IPS-NIHi7 (cell line): ENCODE results near the gene CDH23.

Source experiments
- DNase-seq: peaks from one replicate; pipeline ENCODE4 v3.0.0; 2012; ENCODE audit warnings: mixed read lengths; ENCODE audit errors: extremely low spot score

Gene CDH23

DNA sequence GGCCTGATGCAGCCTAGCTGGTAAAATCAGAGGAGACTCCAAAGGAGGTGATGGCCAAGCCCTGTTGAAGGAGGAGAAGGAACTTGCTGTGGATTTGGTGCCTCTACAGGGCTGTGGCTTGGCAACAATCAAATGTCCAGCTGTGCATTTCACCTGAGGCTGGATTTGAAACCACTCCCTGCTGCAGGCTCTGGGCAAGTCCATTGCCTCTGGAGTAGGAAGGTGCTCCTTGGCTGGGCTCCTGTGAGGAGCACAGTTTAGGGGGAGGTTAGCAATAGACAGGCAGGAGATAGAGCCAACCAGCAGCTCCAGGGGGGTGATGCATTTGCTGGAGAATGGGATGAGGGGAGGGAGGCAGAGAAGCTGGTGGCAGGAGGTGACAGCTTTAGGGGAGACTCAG lies 26.5 kb downstream of the CDH23 start:
- peak; percentile 7 for DNase-seq

DNA sequence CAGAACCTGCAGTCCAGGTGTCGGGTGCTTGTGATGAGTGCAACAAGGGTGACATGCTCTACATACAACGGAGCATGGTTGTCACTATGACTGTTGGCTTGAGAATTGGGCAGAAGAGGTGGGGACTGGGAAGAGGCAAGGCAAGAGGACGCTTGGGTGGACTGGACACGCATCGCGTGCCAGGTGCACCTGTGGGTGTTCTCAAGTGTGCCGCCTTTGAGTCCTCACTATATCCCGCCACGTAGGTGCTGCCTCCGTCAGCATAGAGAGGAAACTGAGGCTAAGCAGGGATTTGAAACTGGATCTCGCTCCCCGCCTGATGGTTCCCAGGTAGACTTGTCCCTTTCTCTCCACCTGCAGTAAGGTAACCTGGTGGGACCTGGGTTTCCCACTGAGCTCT lies 27.2 kb downstream of the CDH23 start:
- peak; percentile 5 for DNase-seq

DNA sequence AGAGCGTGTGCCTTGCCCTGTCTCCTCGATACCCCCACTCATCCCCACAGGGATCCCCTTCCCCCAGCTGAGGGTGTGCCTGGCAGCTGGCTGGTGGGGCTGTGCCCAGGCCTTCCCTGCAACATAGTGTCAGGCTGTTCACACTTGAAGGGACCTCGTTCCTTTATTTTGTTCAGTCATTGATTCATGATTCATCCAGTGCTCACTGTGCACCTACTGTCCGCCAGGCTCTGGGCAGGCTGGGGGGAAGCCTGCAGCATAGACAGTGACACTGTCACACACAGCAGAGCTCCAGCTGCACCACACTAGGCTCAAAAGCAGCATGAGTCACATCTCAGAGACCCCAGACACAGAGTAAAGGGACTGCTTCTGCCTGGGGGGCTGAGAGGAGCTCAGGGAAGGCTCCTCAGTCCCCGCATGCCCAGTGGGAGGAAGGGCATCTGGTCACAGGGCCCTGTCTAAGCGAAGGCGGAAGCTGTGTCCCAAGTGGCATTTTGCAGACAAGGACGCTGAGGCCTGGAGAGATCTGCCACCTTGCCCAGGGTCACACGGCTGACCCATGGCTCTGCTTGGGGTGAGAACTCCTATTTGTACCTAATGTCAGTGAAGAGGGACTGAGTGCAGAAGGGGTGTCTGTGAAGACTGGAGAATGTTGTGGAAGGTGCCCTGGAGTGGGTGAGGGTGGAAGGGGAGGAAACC lies 27.9 kb downstream of the CDH23 start:
- peak; percentile 4 for DNase-seq

DNA sequence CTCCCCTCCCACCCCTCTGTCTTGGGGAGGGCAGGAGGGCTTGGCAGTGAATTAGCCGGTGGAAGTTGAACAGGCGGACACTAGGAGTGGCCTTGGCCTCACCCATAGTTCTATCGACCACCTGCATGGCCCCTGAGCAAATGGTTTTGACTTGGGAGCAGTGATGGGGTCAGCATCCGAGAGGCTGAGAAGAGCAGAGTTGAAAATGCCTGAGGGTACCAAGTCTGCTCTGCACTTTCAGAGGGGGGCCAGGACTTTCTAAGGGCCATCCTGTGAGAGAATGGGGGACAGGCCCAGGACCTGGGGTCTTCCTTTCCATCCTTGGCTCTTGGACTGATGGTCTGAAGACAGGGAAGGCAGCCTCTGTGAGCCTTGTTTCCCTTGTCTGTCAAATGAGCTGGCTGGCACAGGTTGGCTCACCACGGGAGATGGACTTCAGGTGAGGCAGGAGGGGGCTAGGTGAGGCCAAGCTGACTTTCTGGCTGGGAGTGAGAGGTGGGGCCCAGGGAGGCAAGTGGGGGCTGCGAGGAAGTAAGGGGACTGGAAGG lies 29.4 kb downstream of the CDH23 start:
- DNase-seq: peak; percentile 8

DNA sequence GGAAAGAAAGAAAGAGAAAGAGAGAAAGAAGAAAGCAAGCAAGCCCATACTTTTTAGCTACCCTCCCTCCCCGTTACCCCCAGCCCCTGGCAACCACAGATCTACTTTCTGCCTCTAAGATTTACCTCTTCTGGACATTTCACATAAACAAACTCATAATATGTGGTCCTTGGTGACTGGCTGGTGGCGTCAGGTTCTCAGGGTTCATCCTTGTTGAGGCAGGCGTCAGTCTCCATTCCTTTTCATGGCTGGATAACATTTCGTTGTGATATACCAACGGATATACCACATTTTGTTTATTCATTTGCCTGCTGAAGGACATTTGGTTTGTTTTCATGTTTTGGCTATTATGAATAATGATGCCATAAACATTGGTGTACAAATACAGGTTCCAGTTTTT lies 30.5 kb downstream of the CDH23 start:
- peak; percentile 1 for DNase-seq

DNA sequence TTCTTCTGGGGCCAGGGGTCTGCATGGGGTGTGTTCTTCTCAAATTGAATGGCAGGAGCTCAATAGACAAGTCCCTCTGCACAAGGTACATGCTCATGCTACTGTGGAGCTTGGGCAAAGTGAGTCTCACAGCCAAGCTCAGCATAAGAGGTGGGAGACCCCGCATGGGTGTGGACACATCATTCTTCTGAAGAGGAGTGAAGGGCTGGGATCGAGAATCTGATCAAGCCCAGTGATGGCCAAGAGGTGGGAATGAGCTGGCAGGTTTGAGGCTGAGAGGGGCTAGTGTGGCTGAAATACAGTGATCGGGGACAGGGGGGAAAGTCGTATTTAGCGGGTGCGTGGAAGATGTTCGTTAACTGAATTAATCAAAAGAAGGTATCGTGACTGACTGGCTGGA lies 32.6 kb downstream of the CDH23 start:
- peak; percentile 6 for DNase-seq

DNA sequence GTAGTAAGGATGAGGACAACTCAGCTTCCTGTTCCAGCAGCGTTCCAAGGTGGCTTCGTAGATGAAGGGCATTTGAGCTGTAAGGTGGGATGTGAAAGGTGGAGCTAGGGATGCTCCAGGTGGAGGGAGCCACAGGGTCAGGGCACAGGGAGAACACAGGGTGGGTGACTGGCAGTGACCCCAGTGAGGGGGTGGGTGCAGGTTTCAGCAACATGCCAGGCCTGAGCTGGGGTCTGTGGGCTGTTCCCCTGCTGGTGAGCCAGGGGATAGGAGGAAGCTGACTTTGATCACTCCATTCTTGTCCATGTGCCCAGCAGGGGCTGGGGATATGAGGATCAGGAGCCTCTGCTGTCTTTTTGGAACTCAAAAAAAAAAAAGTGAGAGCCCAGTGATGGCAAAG lies 33.2 kb downstream of the CDH23 start:
- peak; percentile 69 for DNase-seq

DNA sequence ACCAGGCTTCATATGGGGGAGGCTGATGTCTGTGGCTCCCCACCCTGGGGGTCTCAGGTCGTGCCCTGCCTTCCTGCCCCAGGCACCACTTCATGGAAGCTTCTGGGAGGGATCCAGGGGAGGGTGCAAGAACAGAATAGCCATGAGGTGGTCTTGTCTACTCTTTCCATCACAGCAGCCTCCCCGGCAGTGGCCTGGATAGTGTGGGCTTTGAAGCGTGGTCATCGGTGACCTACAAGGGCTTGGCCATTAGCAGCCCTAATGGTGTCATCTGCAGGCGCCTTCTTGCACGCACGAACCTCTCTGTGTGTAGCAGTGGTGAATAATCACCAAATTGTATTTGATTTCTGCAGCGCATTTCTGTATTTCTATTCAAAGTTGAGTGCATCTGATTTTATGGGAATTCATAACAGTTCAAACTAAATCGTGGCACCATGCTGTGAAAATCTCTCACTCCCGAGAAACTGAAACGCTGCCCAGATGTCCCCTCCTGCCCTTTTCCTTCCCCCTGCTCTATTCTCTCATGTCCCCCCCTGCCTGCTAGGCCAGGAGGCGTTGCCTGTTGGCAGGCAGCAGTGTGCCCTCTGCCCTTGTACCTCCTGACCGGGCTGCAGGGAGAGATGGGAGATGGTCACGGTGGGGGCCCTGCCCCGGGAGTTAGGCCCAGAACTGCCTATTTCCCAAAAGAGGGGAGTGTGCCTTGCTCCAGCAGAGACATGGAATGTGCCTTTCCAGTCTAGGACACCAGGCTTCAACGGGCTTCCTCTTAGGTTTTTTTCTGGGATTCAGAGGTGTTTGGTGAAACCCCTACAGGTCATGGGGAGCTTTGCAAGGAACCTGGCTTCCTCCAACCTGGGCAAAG lies 34.8 kb downstream of the CDH23 start:
- peak; percentile 62 for DNase-seq

DNA sequence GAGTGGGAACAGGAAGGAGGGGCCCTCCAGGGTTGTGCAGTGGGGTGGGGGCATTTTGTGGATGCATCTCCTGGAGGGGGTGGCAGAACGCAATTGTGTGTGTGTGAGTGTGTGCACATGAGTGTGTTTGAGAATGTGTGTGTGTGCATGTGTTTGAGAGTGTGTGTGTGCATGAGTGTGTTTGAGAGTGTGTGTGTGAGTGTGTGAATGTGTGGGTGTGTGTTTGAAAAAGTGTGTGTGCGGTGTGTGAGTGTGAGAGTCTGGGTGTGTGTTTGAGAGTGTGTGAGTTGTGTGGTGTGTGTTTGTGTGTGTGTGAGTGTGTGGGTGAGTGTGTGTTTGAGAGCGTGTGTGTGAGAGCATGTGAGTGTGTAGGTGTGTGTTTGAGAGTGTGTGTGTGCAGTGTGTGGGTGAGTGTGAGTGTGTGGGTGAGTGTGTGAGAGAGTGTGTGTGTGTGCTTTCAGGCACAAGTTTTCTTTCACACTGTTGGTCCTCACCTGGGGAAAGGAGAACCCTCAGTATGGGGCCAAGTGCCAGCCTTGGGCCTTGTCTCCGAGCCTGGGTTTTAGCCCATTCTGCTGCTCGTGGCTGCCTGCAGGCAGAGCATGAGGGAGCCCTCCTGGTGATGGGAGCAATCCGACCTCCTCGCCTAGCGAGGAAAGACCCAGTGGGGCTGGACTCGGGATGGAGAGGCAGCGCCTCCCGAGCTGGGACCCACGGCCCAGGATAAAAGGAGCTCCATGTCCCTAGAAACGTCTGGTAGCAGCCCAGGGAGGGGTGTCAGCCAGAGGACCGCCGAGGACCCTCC lies 35.6 kb downstream of the CDH23 start:
- DNase-seq: peak; percentile 10

DNA sequence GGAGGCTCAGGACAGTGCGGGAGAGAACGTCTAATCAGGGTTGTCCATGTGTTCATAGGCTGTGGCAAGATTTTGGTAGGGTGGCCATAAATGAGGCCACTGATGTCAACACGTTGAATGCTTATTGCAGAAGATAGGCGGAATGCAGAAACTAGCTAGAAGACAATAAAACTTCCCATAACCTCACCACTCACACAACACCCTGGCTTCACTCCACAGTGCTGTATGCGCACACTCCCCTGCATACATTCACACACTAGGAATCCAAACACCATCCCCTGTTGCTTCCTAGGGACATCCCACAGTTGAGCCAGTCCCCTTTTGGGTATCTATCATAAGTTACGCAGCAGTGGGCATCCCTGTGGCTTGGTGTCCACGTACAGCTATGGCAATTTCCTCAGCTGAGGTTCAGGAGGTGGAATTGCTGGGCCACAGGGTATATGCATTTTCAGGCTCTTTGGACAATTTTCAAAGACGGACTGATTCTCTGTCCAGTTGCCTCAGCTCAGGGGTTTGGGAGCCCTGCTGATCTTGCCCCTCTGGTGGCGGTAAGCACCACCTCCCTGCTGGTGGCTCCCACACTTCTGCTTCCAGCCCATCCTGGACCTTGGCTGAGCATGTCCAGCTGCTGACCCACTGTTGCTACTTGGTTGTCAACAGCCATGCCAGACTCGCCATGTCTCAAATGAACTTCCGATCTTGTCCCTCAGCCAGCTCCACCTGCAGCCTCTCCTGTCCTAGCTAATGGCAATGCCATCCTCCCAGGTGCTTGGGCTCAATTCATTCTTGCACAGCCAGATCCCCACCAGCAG lies 36.4 kb downstream of the CDH23 start:
- DNase-seq: no peak

DNA sequence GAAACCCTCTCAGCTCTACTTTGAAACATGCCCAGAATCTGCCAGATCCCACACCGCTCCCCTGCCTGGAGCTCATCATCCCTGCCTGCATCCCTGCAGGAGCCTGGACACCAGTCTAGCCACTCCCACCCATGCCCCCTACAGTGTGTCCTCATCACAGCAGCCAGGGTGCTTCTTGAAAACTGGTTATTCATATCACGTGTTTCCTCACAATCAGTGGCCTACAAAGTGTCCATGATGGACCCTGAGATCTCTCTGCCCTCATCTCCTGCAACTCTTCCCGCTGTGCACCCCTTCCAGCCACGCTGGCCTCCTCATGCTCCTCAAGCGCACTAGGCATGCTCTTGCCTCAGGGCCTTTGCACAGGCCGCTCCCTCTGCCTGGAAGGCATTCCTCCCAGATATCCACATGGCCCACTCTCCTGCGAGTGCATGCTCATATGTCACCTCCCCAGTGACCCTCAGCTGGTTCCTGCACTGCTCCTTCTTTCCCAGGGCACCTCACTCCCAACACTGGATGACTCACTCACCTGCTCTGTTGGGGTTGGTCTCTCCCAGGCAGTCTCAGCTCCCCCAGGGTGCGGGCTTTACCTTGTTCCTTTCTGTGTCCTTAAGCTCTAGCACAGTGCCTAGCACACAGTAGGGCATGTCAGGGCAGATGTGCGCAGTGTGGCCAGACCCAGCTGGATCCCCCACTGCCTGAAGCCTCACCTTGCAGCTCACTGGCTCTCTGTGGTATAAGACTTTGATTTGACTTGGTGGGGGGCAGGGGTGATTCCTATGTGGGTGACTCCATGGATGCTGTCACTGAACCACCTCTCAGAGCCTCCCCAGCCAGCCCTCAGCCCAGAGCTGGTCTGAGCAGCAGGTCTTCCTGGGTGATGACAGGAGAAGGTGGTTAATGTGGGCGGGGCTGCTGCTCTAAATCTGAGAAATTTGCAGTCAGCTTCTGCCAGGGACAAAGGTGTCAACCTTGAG lies 37.3 kb downstream of the CDH23 start:
- DNase-seq: peak; percentile 8

DNA sequence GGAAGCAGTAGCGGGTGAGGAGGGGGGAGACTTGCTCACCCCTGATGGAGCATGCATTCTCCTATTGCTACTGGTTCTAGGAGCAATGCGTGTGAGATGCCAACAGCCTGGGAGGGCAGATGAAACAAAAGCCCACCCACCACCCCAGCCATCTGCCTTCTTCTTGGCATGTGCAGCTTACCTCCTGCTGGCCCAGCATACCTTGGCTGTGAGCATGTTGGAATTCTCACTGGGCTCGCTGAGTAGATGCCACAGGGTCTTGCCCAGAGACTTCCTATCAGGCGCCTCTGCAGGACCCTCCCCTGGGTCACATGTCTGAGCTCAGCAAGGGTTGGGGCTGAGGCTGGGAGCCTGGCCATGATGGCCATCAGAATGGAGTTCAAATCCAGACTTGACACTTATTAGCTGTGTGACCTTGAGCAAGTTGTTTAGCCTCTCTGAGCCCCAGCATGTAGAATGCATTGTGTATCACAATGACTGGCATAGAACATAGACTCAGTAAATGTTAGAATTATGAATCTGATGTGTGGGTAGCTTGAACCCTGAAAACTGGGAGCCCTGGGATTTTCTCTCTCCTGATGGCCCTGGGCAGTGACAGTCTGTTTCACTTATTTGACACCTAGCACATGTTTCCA lies 38.2 kb downstream of the CDH23 start:
- DNase-seq: peak; percentile 10

DNA sequence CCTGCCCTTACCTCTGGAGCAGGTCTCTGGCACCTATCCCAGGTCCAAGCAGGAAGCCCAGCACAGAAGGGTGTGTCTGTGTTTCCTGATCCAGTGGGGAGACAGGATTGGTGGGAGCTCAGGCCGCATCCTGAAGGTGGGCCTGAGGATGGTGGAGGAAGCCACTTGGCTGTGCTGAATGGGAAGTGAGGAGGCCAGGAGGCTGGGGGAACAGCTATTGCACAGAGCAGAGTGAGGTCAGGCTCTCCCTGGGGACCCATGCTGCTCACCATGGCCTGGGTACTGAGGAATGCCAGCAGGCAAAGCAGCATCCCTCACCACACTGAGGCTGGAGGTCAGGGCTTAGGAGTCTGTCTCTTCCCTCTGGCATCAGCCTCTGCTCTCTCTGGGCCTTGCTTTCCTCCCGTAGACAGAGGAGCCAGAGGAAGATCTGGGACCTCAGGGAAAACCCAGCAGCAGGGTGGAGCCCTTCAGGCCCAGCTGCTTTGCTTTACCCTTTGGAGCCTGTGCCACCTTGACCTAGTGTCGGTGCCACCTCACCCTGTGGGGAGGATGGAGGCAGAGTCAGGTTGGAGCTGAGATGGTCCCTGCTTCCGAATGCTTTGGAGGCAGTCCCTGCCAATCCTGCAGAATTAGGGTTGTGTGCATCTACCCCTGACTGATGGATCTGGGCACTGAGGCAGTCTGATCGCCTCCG lies 39.0 kb downstream of the CDH23 start:
- DNase-seq: peak; percentile 10

DNA sequence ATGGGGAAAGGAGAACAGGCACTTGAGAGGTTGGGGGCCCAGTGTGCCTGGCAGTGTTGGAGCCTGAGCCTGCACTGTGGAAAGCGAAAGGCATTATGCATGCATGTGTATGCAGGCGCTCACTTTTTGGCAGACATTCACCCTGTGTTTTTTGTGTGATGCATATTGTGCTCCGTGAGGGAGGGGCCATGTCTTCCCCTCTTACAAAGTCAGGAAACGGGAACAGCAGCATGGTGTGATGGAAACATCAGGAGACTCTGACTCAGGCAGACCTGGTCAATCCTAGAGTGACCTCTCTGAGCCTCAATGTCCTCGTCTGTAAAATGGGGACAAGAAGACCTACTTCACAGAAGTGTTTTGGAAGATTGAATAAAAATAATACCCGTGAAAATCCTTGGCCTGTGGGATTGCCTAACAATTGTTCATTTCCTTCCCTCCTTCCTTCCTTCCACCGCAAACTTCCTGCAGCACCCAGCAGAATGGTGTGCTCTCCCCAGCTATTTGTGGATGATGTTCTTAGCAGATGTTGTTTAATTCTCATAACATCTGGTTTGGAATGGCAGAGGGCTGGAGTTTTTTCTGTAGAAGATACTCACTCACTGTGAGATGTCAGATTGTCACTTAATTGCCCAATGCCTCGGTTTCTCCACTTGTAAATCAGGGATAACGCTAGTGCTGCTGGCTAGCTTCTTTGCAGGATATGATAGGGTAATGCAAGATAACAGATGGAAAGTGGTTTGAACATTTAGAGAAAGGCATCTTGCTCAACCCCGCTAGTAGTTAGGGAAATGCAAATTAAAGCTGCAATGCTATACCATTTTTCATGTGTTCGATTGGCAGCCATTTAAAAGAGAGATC lies 39.8 kb downstream of the CDH23 start:
- DNase-seq: no peak

DNA sequence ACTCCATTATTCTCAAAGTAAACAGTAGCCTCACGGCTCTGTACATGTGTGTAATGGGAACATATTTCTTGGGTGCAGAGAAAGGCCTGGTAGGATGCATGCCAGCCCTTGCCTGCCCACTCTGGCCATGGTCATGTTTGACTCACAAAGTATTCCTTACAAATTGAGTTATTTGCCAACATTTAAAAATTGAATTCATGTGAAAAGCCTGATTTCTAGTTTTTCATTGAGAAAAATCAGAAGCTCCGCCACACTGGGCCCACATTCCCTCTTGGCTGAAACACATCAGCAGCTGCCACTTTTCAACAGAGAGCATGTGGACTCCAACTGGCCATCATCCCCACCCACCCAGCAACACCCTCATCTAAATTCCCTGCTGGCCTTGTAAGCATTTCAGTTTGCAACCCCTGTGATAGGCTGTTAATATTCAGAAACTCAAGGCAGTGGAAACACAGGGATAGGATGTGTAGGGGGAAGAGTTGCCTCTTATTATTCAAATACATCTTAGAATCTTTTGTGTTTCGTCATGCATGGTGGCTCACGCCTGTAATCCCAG lies 40.9 kb downstream of the CDH23 start:
- no peak for DNase-seq

DNA sequence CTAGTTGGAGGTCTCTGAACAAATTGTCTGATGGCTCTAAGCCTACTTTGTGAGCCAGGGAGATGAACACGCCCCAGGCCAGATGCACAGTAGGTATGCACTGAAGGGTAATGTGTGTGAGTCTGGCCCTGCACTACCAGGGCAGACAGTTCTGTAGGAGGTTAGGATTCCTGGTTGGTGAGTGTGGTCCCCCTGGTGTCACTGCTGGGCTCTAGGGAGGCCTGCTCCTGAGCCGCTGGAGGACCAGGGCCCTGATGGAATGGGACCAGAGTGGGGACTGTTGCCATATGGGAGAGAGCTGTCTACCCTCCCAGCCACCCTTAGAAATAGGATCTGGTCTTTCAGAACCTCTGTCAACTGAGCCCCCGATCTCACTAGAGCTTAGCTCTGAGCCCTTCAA lies 42.0 kb downstream of the CDH23 start:
- no peak for DNase-seq

DNA sequence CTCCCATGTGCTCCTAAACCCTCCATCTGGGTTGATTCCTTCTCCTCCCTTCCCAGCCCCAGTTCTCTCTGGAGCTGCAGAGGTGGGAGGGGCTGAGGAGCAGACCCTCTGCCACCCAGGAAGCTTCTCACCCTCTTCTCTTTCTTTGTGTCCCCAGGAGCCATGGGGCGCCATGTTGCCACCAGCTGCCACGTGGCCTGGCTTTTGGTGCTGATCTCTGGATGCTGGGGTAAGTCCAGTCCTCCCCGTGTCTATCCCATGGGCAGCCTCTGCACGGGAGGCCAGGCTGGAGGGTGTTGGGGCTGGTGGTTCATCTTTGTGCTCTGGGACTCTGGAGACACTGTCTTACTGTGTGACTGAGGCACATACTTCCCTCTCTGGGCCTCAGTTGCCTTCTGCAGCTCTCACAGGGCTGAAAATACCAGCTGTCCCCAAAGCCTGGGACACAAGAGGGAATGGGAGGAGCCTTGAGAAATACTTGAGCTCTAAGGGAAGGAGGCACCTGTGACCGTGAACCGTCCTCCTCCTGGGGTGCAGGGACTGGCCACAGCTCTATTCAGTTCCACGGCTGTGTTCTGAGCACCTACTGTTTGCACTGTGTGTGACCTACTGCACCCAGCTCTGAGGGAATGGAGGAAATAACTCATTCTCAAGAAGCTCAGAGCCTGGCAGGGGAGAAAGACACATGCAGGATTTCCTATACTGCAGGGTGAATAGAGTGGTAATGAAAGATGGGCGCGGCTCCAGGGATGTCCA lies 43.1 kb downstream of the CDH23 start:
- no peak for DNase-seq
